ENCODE measurements around the gene HSPBAP1.
"Not testable (repeated sequence)": the region's sequence is repeated elsewhere in the genome, so short reads cannot be mapped to it uniquely, and the experiment has no call there.

HSPBAP1 gene

GRCh38 chr3:122739172-122739571 lies 54.5 kb downstream of the HSPBAP1 start:
- H3K9ac ChIP-seq (ENCODE audit: low read length), result no peak overlapping the region
- no peak overlapping the region for H3K4me2 ChIP-seq (ENCODE audit: low read depth, low read length, poor library complexity, severe bottlenecking)
- H3K4me3 ChIP-seq (ENCODE audit: insufficient read depth, low read length, poor library complexity, severe bottlenecking), result no peak overlapping the region
- H3K27ac ChIP-seq (ENCODE audit: low read depth, low read length), result no peak overlapping the region
- no peaks in the 10 kb centered on the region for H3F3A ChIP-seq (ENCODE audit: insufficient read depth)
- TF ChIP-seq EZH2phosphoT487 (conservative IDR thresholded peaks at IDR 0.05; ENCODE audit: low read length) (no peak), CTCF (IDR thresholded peaks at IDR 0.05; ENCODE audit: insufficient read depth, low read length, poor library complexity, severe bottlenecking) (no peak)
- H3K27me3 ChIP-seq (ENCODE audit: low read length), result no peaks in the 10 kb centered on the region
- H3K9me2 ChIP-seq (replicated peaks; ENCODE audit: insufficient read depth, low read length), result no peaks in the 10 kb centered on the region
- no peaks in the 10 kb centered on the region for H3K79me2 ChIP-seq (ENCODE audit: insufficient read depth, low read length)
- peaks cover 5% of the 10 kb centered on the region; the same call in 1 of the 2 replicates for H3K9me3 ChIP-seq (ENCODE audit: insufficient read depth, low read length)
- no peaks in the 10 kb centered on the region for H4K20me1 ChIP-seq (ENCODE audit: low read depth, low read length)
- H2AFZ ChIP-seq (ENCODE audit: low read depth, low read length, severe bottlenecking), result no peak overlapping the region
- H3K36me3 ChIP-seq (ENCODE audit: low read length), result peaks cover 9% of the 10 kb centered on the region

- not testable (repeated sequence) for H3K79me2 ChIP-seq (ENCODE audit: insufficient read depth, low read length); H3K27ac ChIP-seq (ENCODE audit: low read depth, low read length); H3K9me3 ChIP-seq (ENCODE audit: insufficient read depth, low read length); H3K9ac ChIP-seq (ENCODE audit: low read length); H3K9me2 ChIP-seq (replicated peaks; ENCODE audit: insufficient read depth, low read length); H3K4me3 ChIP-seq (ENCODE audit: insufficient read depth, low read length, poor library complexity, severe bottlenecking); H3F3A ChIP-seq (ENCODE audit: insufficient read depth); H4K20me1 ChIP-seq (ENCODE audit: low read depth, low read length); H3K36me3 ChIP-seq (ENCODE audit: low read length); H2AFZ ChIP-seq (ENCODE audit: low read depth, low read length, severe bottlenecking); H3K4me2 ChIP-seq (ENCODE audit: low read depth, low read length, poor library complexity, severe bottlenecking); H3K27me3 ChIP-seq (ENCODE audit: low read length)
Measured at GRCh38 chr3:122732682-122733525, 60.7 kb downstream of the HSPBAP1 start.

DNA sequence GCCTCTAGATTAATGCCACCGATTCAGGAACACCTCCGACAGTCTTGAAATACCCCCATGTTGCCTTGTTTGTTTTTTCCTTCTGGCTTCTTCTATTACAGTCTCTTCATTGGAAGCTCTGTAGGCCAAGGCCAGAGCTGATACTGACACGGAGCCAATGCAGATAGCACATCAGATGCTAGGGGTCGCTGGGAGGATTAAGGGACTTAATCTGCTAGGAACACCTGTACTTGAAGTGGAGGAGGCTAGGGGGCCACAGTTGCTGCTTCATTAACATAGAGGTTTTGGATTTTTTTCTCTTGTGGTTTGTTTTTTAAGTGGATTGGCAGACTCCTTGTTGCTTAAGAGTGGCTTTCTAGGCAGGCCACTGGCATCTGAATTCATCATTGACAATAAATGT lies 63.4 kb downstream of the HSPBAP1 start:
- Histone ChIP-seq H3F3A (ENCODE audit: insufficient read depth) (no peaks in the 10 kb centered on the region), H3K27me3 (ENCODE audit: low read length) (no peaks in the 10 kb centered on the region), H2AFZ (ENCODE audit: low read depth, low read length, severe bottlenecking) (no peak overlapping the region), H3K4me3 (ENCODE audit: insufficient read depth, low read length, poor library complexity, severe bottlenecking) (no peak overlapping the region), H3K9me2 (replicated peaks; ENCODE audit: insufficient read depth, low read length) (no peaks in the 10 kb centered on the region), H3K36me3 (ENCODE audit: low read length) (no peaks in the 10 kb centered on the region), H3K9ac (ENCODE audit: low read length) (no peak overlapping the region), H3K79me2 (ENCODE audit: insufficient read depth, low read length) (no peaks in the 10 kb centered on the region), H4K20me1 (ENCODE audit: low read depth, low read length) (no peaks in the 10 kb centered on the region), H3K9me3 (ENCODE audit: insufficient read depth, low read length) (no peaks in the 10 kb centered on the region), H3K27ac (ENCODE audit: low read depth, low read length) (no peak overlapping the region), H3K4me2 (ENCODE audit: low read depth, low read length, poor library complexity, severe bottlenecking) (no peak overlapping the region)
- TF ChIP-seq EZH2phosphoT487 (conservative IDR thresholded peaks at IDR 0.05; ENCODE audit: low read length), result no peak
- TF ChIP-seq CTCF (IDR thresholded peaks at IDR 0.05; ENCODE audit: insufficient read depth, low read length, poor library complexity, severe bottlenecking), result no peak

- no peak overlapping the region for H2AFZ ChIP-seq (ENCODE audit: low read depth, low read length, severe bottlenecking)
- no peaks in the 10 kb centered on the region for H4K20me1 ChIP-seq (ENCODE audit: low read depth, low read length)
- H3F3A ChIP-seq (ENCODE audit: insufficient read depth), result no peaks in the 10 kb centered on the region
- no peaks in the 10 kb centered on the region for H3K27me3 ChIP-seq (ENCODE audit: low read length)
- H3K9me2 ChIP-seq (replicated peaks; ENCODE audit: insufficient read depth, low read length), result no peaks in the 10 kb centered on the region
- no peak overlapping the region for H3K27ac ChIP-seq (ENCODE audit: low read depth, low read length)
- no peaks in the 10 kb centered on the region for H3K79me2 ChIP-seq (ENCODE audit: insufficient read depth, low read length)
- no peaks in the 10 kb centered on the region for H3K36me3 ChIP-seq (ENCODE audit: low read length)
- no peak overlapping the region for H3K9ac ChIP-seq (ENCODE audit: low read length)
- no peak overlapping the region for H3K4me2 ChIP-seq (ENCODE audit: low read depth, low read length, poor library complexity, severe bottlenecking)
- no peaks in the 10 kb centered on the region for H3K9me3 ChIP-seq (ENCODE audit: insufficient read depth, low read length)
- H3K4me3 ChIP-seq (ENCODE audit: insufficient read depth, low read length, poor library complexity, severe bottlenecking), result no peak overlapping the region
- TF ChIP-seq CTCF (IDR thresholded peaks at IDR 0.05; ENCODE audit: insufficient read depth, low read length, poor library complexity, severe bottlenecking) (no peak), EZH2phosphoT487 (conservative IDR thresholded peaks at IDR 0.05; ENCODE audit: low read length) (no peak)
Measured at GRCh38 chr3:122728756-122729514, 64.7 kb downstream of the HSPBAP1 start.
